Measurements from ENCODE around the gene STOX2. TPM values are rescaled to one million over a fixed set of nuclear protein-coding genes. Genes with fewer than 3 reads are reported as not detected.

STOX2 gene
- total and polyA plus RNA-seq, 2 of the 13 experiments (the other 11 are each of a cell fraction or from before 2014, with no cell fraction given): 0.01 to 0.15 TPM

DNA sequence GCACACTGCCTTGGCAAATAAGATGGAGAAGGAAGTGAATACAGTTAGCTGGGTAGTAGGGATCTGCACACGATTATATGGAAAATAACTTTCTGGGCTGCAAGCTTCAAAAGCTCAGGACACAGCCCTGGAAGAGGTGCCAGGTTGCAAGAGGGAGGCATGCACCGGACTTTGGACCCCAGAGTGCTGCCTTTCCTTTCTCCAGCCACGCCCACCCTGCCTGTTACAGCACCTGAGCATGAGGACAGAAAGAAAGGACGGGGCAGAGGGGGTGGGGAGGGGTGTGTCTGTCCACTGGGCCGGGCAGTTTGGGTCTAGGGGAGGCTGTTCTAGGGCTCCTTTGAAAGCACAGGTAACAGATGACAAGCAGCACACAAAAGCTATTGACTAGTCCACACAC is 159.8 kb downstream of the STOX2 start (continued):
- TF ChIP-seq MAZ (IDR thresholded peaks at IDR 0.05; ENCODE audit: borderline replicate concordance, low read depth, low read length) (no peak), MAZ (CRISPR knock-in tag; IDR thresholded peaks at IDR 0.05; ENCODE audit: low read depth) (no peak), RXRB (CRISPR knock-in tag; IDR thresholded peaks at IDR 0.05; ENCODE audit: borderline replicate concordance) (no peak), ZNF432 (CRISPR knock-in tag; IDR thresholded peaks at IDR 0.05; ENCODE audit: borderline replicate concordance) (no peak), HHEX (CRISPR knock-in tag; IDR thresholded peaks at IDR 0.05) (no peak), MTA1 (CRISPR knock-in tag; IDR thresholded peaks at IDR 0.05; ENCODE audit: borderline replicate concordance) (no peak), ZNF292 (CRISPR knock-in tag; IDR thresholded peaks at IDR 0.05; ENCODE audit: borderline replicate concordance, low read depth) (no peak), ZNF589 (CRISPR knock-in tag; conservative IDR thresholded peaks at IDR 0.05) (no peak), ZNF232 (CRISPR knock-in tag; IDR thresholded peaks at IDR 0.05; ENCODE audit: borderline replicate concordance) (no peak), PRMT3 (CRISPR knock-in tag; IDR thresholded peaks at IDR 0.05; ENCODE audit: borderline replicate concordance, low read depth) (no peak), ZNF773 (CRISPR knock-in tag; IDR thresholded peaks at IDR 0.05; ENCODE audit: borderline replicate concordance) (no peak), SMARCE1 (IDR thresholded peaks at IDR 0.05; ENCODE audit: borderline replicate concordance) (no peak), SMC3 (IDR thresholded peaks at IDR 0.05; ENCODE audit: low read length) (no peak), CEBPB (IDR thresholded peaks at IDR 0.05; ENCODE audit: borderline replicate concordance, low read depth, low read length) (no peak), ZMYM3 (CRISPR knock-in tag; IDR thresholded peaks at IDR 0.05) (peak; percentile 66)
- TF ChIP-seq, protein P1, sequence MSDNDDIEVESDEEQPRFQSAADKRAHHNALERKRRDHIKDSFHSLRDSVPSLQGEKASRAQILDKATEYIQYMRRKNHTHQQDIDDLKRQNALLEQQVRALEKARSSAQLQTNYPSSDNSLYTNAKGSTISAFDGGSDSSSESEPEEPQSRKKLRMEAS (IDR thresholded peaks at IDR 0.05): peak; percentile 42; the same call in 1 of the 2 replicates
- TF ChIP-seq, protein P2, sequence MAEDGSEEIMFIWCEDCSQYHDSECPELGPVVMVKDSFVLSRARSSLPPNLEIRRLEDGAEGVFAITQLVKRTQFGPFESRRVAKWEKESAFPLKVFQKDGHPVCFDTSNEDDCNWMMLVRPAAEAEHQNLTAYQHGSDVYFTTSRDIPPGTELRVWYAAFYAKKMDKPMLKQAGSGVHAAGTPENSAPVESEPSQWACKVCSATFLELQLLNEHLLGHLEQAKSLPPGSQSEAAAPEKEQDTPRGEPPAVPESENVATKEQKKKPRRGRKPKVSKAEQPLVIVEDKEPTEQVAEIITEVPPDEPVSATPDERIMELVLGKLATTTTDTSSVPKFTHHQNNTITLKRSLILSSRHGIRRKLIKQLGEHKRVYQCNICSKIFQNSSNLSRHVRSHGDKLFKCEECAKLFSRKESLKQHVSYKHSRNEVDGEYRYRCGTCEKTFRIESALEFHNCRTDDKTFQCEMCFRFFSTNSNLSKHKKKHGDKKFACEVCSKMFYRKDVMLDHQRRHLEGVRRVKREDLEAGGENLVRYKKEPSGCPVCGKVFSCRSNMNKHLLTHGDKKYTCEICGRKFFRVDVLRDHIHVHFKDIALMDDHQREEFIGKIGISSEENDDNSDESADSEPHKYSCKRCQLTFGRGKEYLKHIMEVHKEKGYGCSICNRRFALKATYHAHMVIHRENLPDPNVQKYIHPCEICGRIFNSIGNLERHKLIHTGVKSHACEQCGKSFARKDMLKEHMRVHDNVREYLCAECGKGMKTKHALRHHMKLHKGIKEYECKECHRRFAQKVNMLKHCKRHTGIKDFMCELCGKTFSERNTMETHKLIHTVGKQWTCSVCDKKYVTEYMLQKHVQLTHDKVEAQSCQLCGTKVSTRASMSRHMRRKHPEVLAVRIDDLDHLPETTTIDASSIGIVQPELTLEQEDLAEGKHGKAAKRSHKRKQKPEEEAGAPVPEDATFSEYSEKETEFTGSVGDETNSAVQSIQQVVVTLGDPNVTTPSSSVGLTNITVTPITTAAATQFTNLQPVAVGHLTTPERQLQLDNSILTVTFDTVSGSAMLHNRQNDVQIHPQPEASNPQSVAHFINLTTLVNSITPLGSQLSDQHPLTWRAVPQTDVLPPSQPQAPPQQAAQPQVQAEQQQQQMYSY (CRISPR knock-in tag; IDR thresholded peaks at IDR 0.05): no peak
- TF ChIP-seq, protein P3, sequence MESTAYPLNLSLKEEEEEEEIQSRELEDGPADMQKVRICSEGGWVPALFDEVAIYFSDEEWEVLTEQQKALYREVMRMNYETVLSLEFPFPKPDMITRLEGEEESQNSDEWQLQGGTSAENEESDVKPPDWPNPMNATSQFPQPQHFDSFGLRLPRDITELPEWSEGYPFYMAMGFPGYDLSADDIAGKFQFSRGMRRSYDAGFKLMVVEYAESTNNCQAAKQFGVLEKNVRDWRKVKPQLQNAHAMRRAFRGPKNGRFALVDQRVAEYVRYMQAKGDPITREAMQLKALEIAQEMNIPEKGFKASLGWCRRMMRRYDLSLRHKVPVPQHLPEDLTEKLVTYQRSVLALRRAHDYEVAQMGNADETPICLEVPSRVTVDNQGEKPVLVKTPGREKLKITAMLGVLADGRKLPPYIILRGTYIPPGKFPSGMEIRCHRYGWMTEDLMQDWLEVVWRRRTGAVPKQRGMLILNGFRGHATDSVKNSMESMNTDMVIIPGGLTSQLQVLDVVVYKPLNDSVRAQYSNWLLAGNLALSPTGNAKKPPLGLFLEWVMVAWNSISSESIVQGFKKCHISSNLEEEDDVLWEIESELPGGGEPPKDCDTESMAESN (CRISPR knock-in tag; conservative IDR thresholded peaks at IDR 0.05): no peak
- TF ChIP-seq, protein P4, sequence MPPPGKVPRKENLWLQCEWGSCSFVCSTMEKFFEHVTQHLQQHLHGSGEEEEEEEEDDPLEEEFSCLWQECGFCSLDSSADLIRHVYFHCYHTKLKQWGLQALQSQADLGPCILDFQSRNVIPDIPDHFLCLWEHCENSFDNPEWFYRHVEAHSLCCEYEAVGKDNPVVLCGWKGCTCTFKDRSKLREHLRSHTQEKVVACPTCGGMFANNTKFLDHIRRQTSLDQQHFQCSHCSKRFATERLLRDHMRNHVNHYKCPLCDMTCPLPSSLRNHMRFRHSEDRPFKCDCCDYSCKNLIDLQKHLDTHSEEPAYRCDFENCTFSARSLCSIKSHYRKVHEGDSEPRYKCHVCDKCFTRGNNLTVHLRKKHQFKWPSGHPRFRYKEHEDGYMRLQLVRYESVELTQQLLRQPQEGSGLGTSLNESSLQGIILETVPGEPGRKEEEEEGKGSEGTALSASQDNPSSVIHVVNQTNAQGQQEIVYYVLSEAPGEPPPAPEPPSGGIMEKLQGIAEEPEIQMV (CRISPR knock-in tag; IDR thresholded peaks at IDR 0.05; ENCODE audit: low read depth): no peak
- TF ChIP-seq, protein P5, sequence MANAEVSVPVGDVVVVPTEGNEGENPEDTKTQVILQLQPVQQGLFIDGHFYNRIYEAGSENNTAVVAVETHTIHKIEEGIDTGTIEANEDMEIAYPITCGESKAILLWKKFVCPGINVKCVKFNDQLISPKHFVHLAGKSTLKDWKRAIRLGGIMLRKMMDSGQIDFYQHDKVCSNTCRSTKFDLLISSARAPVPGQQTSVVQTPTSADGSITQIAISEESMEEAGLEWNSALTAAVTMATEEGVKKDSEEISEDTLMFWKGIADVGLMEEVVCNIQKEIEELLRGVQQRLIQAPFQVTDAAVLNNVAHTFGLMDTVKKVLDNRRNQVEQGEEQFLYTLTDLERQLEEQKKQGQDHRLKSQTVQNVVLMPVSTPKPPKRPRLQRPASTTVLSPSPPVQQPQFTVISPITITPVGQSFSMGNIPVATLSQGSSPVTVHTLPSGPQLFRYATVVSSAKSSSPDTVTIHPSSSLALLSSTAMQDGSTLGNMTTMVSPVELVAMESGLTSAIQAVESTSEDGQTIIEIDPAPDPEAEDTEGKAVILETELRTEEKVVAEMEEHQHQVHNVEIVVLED (CRISPR knock-in tag; IDR thresholded peaks at IDR 0.05; ENCODE audit: borderline replicate concordance): no peak
